WTC11 (cell line): ENCODE results near the gene PEAK3. TPM values are rescaled to one million over a fixed set of nuclear protein-coding genes. Genes with fewer than 3 reads are reported as not detected.

ENCODE experiments used
- ATAC-seq: fragments of 200-7000 bp; cut with Tn5 transposase; 2 replicates; pipeline ENCODE4 v1.10.0; 2021; ENCODE audit warnings: mild to moderate bottlenecking, moderate library complexity
- CTCF ChIA-PET: fragments of 300-600 bp; sonication (Branson Sonifier 250); formaldehyde crosslinking; loops from one replicate; lab custom pipeline; 2021; ENCODE audit warnings: antibody characterized with exemption; lab: Charles Lee
- POLR2A ChIA-PET: fragments of 350-600 bp; sonication (Branson Sonifier 250); formaldehyde crosslinking; loops from one replicate; lab custom pipeline; 2021; ENCODE audit warnings: antibody characterized with exemption; lab: Charles Lee
- DNase-seq: peaks from one replicate; pipeline ENCODE4 v3.0.0; 2021; ENCODE audit warnings: low spot score
- H3K27ac Mint-ChIP-seq: 2 replicates; pipeline ENCODE4 v1.8.0; 2021; ENCODE audit warnings: mixed read lengths
- H3K27me3 Mint-ChIP-seq: 2 replicates; pipeline ENCODE4 v1.8.0; 2021; ENCODE audit warnings: low read depth, mild to moderate bottlenecking, moderate library complexity, mixed read lengths
- H3K36me3 Mint-ChIP-seq: 2 replicates; pipeline ENCODE4 v1.8.0; 2021; ENCODE audit warnings: mixed read lengths
- H3K4me1 Mint-ChIP-seq: 2 replicates; pipeline ENCODE4 v1.8.0; 2022; ENCODE audit warnings: mixed read lengths
- H3K4me3 Mint-ChIP-seq: 2 replicates; pipeline ENCODE4 v1.8.0; 2021; ENCODE audit warnings: mild to moderate bottlenecking, moderate library complexity, mixed read lengths
- H3K9me3 Mint-ChIP-seq: 2 replicates; pipeline ENCODE4 v1.8.0; 2021; ENCODE audit warnings: mixed read lengths
- ATF3 ChIP-seq: sonication (generic); formaldehyde crosslinking; conservative IDR thresholded peaks from 2 replicates; pipeline ENCODE4 v1.8.1; 2022; ENCODE audit warnings: mild to moderate bottlenecking, missing genetic modification reagents
- CBFB ChIP-seq: sonication (generic); formaldehyde crosslinking; IDR thresholded peaks from 2 replicates; pipeline ENCODE4 v1.8.1; 2022; ENCODE audit warnings: mild to moderate bottlenecking, low read depth, missing genetic modification reagents
- E2F5 ChIP-seq: sonication (generic); formaldehyde crosslinking; IDR thresholded peaks from 2 replicates; pipeline ENCODE4 v1.8.1; 2022; ENCODE audit warnings: mild to moderate bottlenecking, moderate library complexity, missing genetic modification reagents
- EMX1 ChIP-seq: fragments of 250-450 bp; sonication (Bioruptor Pico); IDR thresholded peaks from 2 replicates; pipeline ENCODE4 v1.8.0; 2021; ENCODE audit warnings: mild to moderate bottlenecking
- ESRRA ChIP-seq: sonication (generic); formaldehyde crosslinking; IDR thresholded peaks from 2 replicates; pipeline ENCODE4 v1.8.1; 2022; ENCODE audit warnings: mild to moderate bottlenecking, missing genetic modification reagents, borderline replicate concordance
- ETV6 ChIP-seq: sonication (generic); formaldehyde crosslinking; IDR thresholded peaks from 2 replicates; pipeline ENCODE4 v1.8.1; 2022; ENCODE audit warnings: mild to moderate bottlenecking, missing genetic modification reagents
- FOXK1 ChIP-seq: sonication (generic); formaldehyde crosslinking; IDR thresholded peaks from 2 replicates; pipeline ENCODE4 v1.8.0; 2022; ENCODE audit warnings: mild to moderate bottlenecking, moderate library complexity, missing genetic modification reagents
- FOXP4 ChIP-seq: sonication (generic); formaldehyde crosslinking; IDR thresholded peaks from 2 replicates; pipeline ENCODE4 v1.8.0; 2022; ENCODE audit warnings: mild to moderate bottlenecking, missing genetic modification reagents
- MAX ChIP-seq: sonication (generic); formaldehyde crosslinking; IDR thresholded peaks from 2 replicates; pipeline ENCODE4 v1.8.0; 2022; ENCODE audit warnings: mild to moderate bottlenecking, missing genetic modification reagents
- NFATC4 ChIP-seq: fragments of 250-450 bp; sonication (Bioruptor Pico); IDR thresholded peaks from 2 replicates; pipeline ENCODE4 v1.9.0; 2021; ENCODE audit warnings: mild to moderate bottlenecking
- PREB ChIP-seq: sonication (generic); formaldehyde crosslinking; IDR thresholded peaks from 2 replicates; pipeline ENCODE4 v1.8.1; 2022; ENCODE audit warnings: mild to moderate bottlenecking, missing genetic modification reagents, moderate library complexity, borderline replicate concordance
- PRRX2 ChIP-seq: fragments of 250-450 bp; sonication (Bioruptor Pico); IDR thresholded peaks from 2 replicates; pipeline ENCODE4 v1.8.0; 2021; ENCODE audit warnings: mild to moderate bottlenecking
- SMAD4 ChIP-seq: sonication (generic); formaldehyde crosslinking; IDR thresholded peaks from 2 replicates; pipeline ENCODE4 v1.8.0; 2022; ENCODE audit warnings: mild to moderate bottlenecking, missing genetic modification reagents
- STAT6 ChIP-seq: sonication (generic); formaldehyde crosslinking; conservative IDR thresholded peaks from 2 replicates; pipeline ENCODE4 v1.8.1; 2023; ENCODE audit warnings: mild to moderate bottlenecking, low read depth, missing genetic modification reagents, moderate library complexity
- ZBTB21 ChIP-seq: sonication (generic); formaldehyde crosslinking; IDR thresholded peaks from 2 replicates; pipeline ENCODE4 v1.8.1; 2023; ENCODE audit warnings: mild to moderate bottlenecking, missing genetic modification reagents, borderline replicate concordance
- ZNF232 ChIP-seq: sonication (generic); formaldehyde crosslinking; IDR thresholded peaks from 2 replicates; pipeline ENCODE4 v1.8.0; 2022; ENCODE audit warnings: mild to moderate bottlenecking, missing genetic modification reagents
- ZNF263 ChIP-seq: sonication (generic); formaldehyde crosslinking; IDR thresholded peaks from 2 replicates; pipeline ENCODE4 v1.8.1; 2022; ENCODE audit warnings: low read depth, mild to moderate bottlenecking, moderate library complexity, missing genetic modification reagents
- ZNF281 ChIP-seq: sonication (generic); formaldehyde crosslinking; IDR thresholded peaks from 2 replicates; pipeline ENCODE4 v1.8.0; 2023; ENCODE audit warnings: mild to moderate bottlenecking, missing genetic modification reagents
- ZSCAN18 ChIP-seq: fragments of 250-450 bp; sonication (Bioruptor Pico); IDR thresholded peaks from 2 replicates; pipeline ENCODE4 v2.1.2; 2022; ENCODE audit warnings: mild to moderate bottlenecking, moderate library complexity
- total RNA-seq: library from RNA; stranded (reverse); gene quantifications from 3 replicates; pipeline ENCODE4 v1.2.3, GENCODE V29; 2021

The PEAK3 gene
- total RNA-seq, 1 experiment from 2014 or later: not detected

GRCh38 chr19:2274185-2274711 lies 7.7 kb downstream of the PEAK3 start:
- ATAC-seq (no peak), DNase-seq (no peak)
- ChIA-PET POLR2A (interaction anchor here (0.5 to 0.9 kb wide), 2 partner anchors 21 to 471 kb away, joined by 3 to 5 read pairs; no protein-coding TSS in a partner anchor), CTCF (interaction anchor here (0.5 to 4.4 kb wide), 23 partner anchors 13 to 523 kb away, joined by 3 to 42 read pairs (median 4); partner anchors contain the start of gene LSM7)
- H3K27me3 Mint-ChIP-seq: no peaks in the 10 kb centered on the region; the same call in 1 of the 2 replicates
- H3K27ac Mint-ChIP-seq: peak overlapping the region; percentile 98
- H3K36me3 Mint-ChIP-seq: peaks cover 8% of the 10 kb centered on the region
- H3K9me3 Mint-ChIP-seq: no peaks in the 10 kb centered on the region
- H3K4me3 Mint-ChIP-seq: peak overlapping the region; percentile 59
- peaks cover 22% of the 10 kb centered on the region for H3K4me1 Mint-ChIP-seq
- TF ChIP-seq NFATC4: no peak
- TF ChIP-seq CBFB (CRISPR knock-in tag): 0 out of 2 replicates have a peak, but pooled peaks have one; percentile 5

- H3K9me3 Mint-ChIP-seq: no peaks in the 10 kb centered on the region
- POLR2A ChIA-PET: no interaction called here
- CTCF ChIA-PET: interaction anchor here (0.5 to 3.0 kb wide), 11 partner anchors 12 to 127 kb away, joined by 3 to 42 read pairs (median 9); no protein-coding TSS in a partner anchor
- peaks cover 8% of the 10 kb centered on the region for H3K36me3 Mint-ChIP-seq
- H3K4me3 Mint-ChIP-seq: peak overlapping the region; percentile 59
- H3K27me3 Mint-ChIP-seq: no peaks in the 10 kb centered on the region; the same call in 1 of the 2 replicates
- DNase-seq: peak; percentile 89
- H3K4me1 Mint-ChIP-seq: peaks cover 23% of the 10 kb centered on the region
- peak; percentile 61 for ATAC-seq
- H3K27ac Mint-ChIP-seq: peak overlapping the region; percentile 98
- TF ChIP-seq FOXK1 (CRISPR knock-in tag) (peak; percentile 70; the same call in 1 of the 2 replicates), SMAD4 (CRISPR knock-in tag) (0 out of 2 replicates have a peak, but pooled peaks have one; percentile 59), ZNF232 (0 out of 2 replicates have a peak, but pooled peaks have one; percentile 32), ZSCAN18 (CRISPR knock-in tag) (no peak), ZNF263 (CRISPR knock-in tag) (0 out of 2 replicates have a peak, but pooled peaks have one; percentile 57), PREB (CRISPR knock-in tag) (peak; percentile 34; the same call in 1 of the 2 replicates), ZBTB21 (CRISPR knock-in tag) (no peak), FOXP4 (CRISPR knock-in tag) (0 out of 2 replicates have a peak, but pooled peaks have one; percentile 62), EMX1 (CRISPR knock-in tag) (peak; percentile 76; the same call in 1 of the 2 replicates), ESRRA (CRISPR knock-in tag) (0 out of 2 replicates have a peak, but pooled peaks have one; percentile 24), NFATC4 (0 out of 2 replicates have a peak, but pooled peaks have one; percentile 51), STAT6 (CRISPR knock-in tag) (no peak), ETV6 (CRISPR knock-in tag) (peak; percentile 77), E2F5 (CRISPR knock-in tag) (peak; percentile 81), PRRX2 (no peak), ZNF281 (0 out of 2 replicates have a peak, but pooled peaks have one; percentile 12), MAX (peak; percentile 73), ATF3 (CRISPR knock-in tag) (no peak), CBFB (CRISPR knock-in tag) (0 out of 2 replicates have a peak, but pooled peaks have one; percentile 22)
Measured at GRCh38 chr19:2273356-2274184, 8.4 kb downstream of the PEAK3 start.
